Suprapubic skin (tissue), 4 donors: ENCODE data around the gene FBXO8.

Experiments
- CTCF ChIP-seq, 2 donors: fragments of 200-600 bp in 1 of 2; fragments of 450-650 bp in 1 of 2; sonication (generic) in 1 of 2; IDR thresholded peaks; one replicate each; pipeline ENCODE4 v1.5.1; 2016 to 2019; ENCODE audit warnings: antibody characterized with exemption in 2 of 2, mild to moderate bottlenecking in 1 of 2, moderate library complexity in 1 of 2
- EP300 ChIP-seq: sonication (generic); formaldehyde crosslinking; IDR thresholded peaks from one replicate; pipeline ENCODE4 v1.6.1; 2017; ENCODE audit warnings: antibody characterized with exemption
- POLR2A ChIP-seq, 2 donors: fragments of 450-650 bp; IDR thresholded peaks; one replicate each; pipeline ENCODE4 v1.6.1; 2017; ENCODE audit warnings: antibody characterized with exemption in 2 of 2, mild to moderate bottlenecking in 2 of 2, moderate library complexity in 2 of 2
- POLR2AphosphoS5 ChIP-seq, 3 donors: sonication (generic); formaldehyde crosslinking; IDR thresholded peaks; one replicate each; pipeline ENCODE4 v1.6.1; 2017; ENCODE audit warnings: antibody characterized with exemption in 3 of 3

- no peak for TF ChIP-seq CTCF (IDR thresholded peaks at IDR 0.05)
- no peak for TF ChIP-seq EP300
- no peak for TF ChIP-seq POLR2A (IDR thresholded peaks at IDR 0.05)
- TF ChIP-seq POLR2AphosphoS5 (IDR thresholded peaks at IDR 0.05), result no peak
Observed at GRCh38 chr4:174230680-174231079, 52.8 kb downstream of the FBXO8 start.
